RPMI7951 (cell line): ENCODE results near the gene DYNLT3. TPM values are rescaled to one million over a fixed set of nuclear protein-coding genes. Genes with fewer than 3 reads are reported as not detected.

Experiments used
- DNase-seq: peaks from one replicate; pipeline ENCODE4 v3.0.0-alpha.2; 2012; ENCODE audit warnings: low read depth
- total RNA-seq: library from RNA; depleted of rRNA; stranded (reverse); fragments of >200 nt; shearing (Covaris generic); gene quantifications from 2 replicates; pipeline ENCODE4 v1.2.3, GENCODE V29; 2014; rRNA removed

Gene DYNLT3, protein sequence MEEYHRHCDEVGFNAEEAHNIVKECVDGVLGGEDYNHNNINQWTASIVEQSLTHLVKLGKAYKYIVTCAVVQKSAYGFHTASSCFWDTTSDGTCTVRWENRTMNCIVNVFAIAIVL
- 130 and 157 TPM in 2 replicates for total RNA-seq

DNA sequence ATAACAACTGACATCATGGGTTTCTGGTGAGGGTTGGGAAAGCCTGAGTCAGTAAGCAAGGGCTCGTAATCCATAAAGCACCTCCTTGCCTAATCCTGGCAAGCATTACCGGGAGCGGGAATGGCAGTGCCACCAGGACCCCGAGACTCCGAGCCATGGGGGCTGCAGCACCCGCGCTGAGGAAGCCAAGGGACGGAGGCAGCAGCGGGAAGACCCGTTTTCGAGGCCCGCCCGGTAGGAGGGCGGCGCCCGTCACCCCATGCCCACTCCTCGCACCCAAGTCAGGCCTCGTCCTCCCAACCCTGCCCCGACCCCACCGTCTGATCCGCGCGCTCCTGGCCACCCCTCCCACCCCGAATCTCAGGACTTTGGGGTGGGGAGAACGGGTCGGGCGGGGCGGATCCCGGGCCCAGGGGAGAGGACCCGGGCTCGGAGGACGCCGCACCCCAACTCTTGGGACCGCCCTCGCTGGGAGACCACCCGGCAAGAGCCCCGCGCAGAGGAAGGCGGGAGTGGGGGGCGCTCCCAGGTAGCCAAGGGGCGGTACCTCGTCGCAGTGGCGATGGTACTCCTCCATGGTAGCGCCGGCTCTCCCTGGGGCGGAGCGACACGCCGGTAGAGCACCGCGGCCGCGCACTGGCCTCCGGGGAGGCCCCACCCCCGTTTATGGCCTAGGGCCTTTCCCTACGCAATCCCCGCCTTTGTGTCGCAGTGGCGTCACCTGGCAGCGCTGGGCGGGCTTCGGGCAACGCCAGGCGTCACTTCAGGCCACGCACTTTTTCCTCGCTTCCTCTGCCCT lies at the start of gene DYNLT3:
Gene DYNLT3, minus strand, starts transcription at position 638 of the 799 bp plus-strand sequence. Its CDS starts 61 bp downstream, at position 577.
- peak; percentile 87 for DNase-seq

DNA sequence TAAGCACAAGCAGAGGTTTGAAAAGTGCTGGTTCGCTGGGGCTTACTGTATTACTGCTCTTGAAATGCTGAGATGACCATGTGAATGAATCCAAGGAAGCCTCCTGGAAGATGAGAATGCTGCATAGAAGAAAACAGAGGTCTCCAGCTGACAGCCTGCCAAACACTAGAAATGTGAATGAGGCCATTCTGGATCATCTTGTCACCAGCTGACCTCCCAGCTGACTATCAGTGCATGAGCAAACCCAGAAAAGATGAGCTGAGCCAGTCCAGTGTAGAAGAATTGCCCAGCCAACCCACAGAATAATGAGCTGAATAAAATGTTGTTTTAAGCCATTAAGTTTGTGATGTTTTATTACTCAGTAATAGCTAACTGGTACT lies 49.1 kb upstream of the DYNLT3 start:
- no peak for DNase-seq

DNA sequence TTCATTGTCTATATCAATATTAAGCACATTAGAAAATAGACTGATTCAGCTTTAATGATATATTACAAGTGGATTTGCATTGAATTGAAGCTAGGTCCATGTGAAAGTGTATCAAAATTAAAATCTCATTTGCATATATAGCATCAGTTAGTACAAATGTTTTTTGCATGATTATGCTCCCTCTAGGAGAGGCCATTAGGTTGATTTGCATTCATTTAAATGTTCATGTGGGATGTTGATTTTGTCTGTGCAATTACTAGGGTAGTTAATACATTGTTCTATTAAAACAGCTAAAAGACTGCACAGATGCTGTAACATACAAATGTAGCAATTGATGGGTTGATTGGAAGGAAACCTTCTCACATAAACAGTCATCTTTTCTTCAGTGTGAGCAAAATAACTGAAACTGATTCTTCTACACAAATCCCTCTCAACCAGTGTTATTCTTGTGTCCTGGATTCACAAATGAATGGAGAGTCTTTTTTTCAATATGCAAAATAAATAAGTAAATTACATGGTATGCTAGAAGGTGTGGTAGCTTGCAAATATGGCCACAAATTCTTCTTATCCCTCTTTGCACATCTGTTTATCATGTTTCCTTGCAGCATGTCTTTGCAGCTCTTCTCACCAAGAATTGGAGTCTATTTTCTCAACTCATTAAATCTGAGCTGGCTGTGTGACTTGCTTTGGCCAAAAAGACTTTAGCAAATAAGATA lies 48.6 kb upstream of the DYNLT3 start:
- no peak for DNase-seq

GRCh38 chrX:37894725-37895124 lies 47.4 kb upstream of the DYNLT3 start:
- DNase-seq: no peak

DNA sequence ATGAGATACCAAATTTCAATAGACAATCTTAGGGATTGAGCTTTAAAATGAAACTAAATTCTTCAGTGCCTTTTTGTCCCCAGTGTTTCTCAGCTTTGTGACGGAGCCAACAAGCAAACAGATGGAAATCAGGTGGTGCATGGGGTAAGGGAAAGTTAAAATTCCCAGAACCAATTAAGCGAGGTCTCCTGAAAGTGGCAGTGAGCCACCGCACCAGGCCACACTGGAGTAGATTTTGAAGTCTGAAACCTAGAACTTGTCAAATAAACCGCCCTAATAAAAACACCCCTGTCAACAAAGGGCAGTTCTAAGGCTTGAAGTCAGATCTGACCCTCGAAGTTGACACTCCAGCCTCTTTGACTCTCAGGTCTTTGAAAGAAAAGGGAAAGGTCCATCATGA lies 40.6 kb upstream of the DYNLT3 start:
- DNase-seq: no peak

DNA sequence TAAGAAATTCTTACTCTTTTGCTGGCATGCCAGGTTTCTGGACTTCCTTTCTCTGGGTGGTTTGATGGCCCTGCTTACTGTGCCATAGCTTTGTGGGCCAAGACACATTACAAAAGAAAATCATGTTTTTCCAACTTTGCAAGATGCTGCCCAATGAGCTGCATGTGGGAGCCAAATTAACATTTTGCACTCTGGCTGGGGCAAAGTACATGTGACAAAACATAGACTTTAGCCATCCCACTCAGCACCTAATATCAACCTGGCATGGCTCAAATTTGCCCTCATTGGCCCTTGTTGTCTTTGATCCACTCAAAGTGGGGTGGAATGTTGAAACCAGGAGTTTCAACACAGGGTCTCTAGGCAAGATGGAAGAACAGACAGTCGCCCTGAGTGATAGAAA lies 40.0 kb upstream of the DYNLT3 start:
- no peak for DNase-seq

DNA sequence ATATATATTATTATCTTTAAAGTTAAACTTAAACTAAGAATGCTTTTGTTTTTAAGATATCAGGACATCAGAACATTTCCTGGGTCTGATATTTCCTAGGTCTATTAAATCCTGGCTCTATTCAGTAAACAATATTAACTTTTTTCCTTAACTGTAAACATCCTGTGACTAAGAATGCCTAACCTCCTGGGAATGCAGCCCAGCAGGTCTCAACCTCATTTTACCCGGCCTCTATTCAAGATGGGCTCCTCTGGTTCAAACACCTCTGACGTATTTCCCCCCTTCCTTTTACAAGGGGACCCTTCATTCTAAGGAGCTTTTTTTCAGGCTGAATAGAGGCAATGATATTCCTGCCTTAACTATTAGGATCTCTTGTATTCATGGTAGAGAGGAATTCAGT lies 35.8 kb upstream of the DYNLT3 start:
- DNase-seq: no peak

- DNase-seq: no peak
These were observed 32.3 kb upstream of the DYNLT3 start for GRCh38 chrX:37879692-37880091.

- DNase-seq: no peak
These were observed 29.3 kb upstream of the DYNLT3 start for GRCh38 chrX:37876716-37877115.

- no peak for DNase-seq
These were observed 28.3 kb upstream of the DYNLT3 start for GRCh38 chrX:37875675-37876074.

DNA sequence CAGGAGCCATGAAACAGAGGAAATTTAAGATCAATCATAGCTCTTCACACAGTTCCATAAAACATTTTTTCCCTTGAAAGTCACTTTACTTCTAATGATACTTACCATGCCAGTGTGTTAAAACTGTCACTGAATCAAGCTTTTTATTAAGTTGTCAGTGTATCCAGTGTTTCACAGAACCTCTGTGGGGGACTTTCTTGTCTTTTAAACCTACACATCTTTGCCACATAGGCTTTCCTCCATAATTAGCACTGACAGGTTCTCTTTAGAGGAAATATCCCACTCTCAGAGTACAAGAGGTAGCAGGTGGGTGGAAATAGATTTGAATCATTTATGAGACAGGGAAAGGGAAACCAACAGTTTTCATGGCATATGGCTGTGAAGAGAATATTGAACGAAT lies 25.8 kb upstream of the DYNLT3 start:
- no peak for DNase-seq

GRCh38 chrX:37872303-37872655 lies 24.9 kb upstream of the DYNLT3 start:
- DNase-seq: no peak

- DNase-seq: peak; percentile 91
These were observed 24.4 kb upstream of the DYNLT3 start for GRCh38 chrX:37871626-37872302.

DNA sequence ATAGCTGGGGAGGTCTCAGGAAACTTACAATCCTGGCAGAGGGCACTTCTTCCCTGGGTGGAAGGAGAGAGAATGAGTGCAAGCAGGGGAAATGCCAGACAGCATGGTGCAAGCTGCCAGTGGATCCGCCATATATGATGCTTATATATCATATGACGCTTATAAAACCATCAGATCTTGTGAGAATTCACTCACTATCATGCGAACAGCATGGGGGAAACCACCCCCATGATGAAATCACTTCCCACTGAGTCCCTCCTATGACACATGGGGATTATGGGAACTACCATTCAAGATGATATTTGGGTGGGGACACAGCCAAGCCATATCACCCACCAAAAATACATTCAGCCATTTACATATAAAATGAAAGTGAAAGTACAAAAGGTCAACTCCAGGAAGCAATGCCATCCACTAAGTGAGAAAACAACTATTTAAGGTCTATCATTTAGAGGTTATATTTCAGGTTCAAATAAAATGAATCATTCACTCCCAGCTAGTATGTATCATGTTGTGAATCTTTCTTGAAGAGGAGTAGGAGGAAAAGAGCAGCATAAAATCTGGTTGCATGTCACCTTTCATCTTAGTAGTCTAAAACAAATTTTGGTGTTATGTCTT lies 20.3 kb upstream of the DYNLT3 start:
- peak; percentile 17 for DNase-seq

DNA sequence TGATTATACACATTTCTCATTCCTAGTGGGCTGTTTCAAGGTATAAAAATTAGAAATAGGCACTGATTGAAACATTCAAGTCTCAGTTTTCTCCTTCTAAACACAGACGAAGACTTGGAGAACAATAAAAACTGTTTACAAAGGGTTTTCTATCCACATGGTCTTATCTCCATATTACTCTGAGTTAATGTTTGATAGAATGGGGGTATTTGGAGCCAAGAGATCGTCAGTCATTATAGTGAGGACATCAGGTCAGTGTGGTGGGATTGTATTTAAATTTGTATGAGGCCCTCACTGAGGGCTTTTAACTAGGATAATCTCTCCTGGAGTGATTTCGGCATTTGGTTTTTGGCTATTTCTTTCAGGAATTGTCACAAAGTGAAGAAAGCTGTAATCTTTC lies 16.4 kb upstream of the DYNLT3 start:
- DNase-seq: no peak

DNA sequence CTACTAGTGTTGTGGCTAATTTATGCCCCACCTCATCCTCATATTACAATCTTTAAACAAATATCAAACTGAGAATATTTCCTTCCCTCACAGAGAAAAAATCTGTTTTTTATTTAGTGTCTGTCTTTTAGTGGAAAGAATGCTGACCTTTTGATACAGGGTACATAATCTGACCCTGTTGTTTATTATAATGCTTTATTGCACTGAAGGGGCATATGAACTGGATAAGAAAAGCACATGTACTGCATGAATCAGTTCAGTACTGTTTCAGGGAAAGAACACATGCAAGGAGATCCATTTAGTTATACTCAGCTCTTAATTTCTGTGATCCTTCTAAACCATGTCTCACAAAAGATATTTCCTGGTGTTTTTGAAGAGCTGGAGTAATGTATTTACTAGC lies 15.5 kb upstream of the DYNLT3 start:
- no peak for DNase-seq

GRCh38 chrX:37860721-37861120 lies 13.3 kb upstream of the DYNLT3 start:
- peak; percentile 55 for DNase-seq

DNA sequence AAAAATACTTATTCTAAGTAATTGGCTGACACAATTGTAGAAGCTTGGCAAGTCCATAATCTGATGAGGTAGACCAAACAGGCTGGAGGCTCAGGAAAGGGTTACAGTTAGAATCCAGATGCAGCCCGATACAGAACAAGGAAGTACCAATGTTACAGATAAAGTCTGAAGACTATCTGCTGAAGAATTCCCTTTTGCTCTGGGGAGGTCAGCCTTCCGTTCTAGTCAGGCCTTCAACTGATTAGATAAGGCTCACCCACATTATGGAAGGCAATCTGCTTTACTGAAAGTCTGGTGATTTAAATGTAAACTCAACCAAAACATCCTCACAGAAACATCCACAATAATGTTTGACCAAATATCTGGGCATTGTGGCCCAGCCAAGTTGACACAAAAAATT lies 7.4 kb upstream of the DYNLT3 start:
- DNase-seq: no peak

DNA sequence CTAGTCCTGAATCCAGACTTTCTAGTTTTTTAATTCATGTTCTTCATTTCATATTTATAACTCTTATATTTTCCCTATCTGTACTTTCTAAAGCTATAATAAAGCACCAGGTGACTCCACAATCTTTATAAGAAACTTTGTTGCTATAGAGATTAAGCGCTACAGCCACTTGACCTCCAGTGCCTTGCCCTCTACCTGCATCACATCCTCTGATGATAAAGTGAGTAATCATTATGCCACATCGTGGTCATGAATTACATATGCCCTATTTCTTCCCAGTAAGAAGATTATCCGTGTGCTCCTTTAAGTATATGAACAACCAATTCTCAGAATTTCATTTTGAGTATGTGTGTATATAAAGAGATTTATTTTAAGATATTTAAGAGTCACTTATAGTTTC lies 6.8 kb upstream of the DYNLT3 start:
- no peak for DNase-seq

DNA sequence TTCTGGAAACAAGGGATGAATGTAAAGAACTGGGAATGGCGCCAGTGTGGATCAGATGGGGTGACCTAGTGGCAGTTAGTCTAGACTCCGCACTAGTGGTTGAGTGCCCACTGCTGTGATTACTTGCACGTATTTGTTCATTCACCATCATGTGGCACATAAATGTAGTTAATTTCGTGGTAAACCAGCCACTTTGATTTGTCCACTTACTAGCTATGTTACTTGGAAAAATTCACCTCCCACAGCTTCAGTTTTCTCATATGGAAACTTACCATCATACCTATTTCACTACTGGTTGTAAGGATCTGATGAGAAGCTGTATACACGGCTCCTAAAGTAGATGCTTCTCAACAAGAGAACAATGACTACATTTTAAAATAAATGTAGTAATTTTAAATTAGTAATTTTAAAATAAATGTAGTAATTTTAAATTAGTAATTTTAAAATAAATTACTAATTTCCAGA lies 394 bp upstream of the DYNLT3 start:
- no peak for DNase-seq

DNA sequence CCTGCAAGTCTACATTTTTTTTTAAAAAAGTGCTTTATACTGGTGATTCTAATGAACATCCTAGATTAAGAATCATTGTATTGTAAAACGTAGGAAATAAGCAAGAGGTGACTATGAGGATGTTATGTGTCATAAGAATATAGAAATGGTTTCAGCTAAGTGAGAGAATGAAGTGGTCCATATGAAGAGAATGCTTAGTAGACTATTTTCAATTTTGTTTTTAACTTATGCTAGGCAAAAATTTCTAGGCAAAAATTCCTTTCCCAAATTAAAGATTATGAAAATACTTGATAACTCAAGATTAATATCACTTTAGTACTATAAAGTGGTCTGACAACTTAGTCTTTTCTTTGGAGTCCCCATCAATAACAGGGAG lies 825 bp downstream of the DYNLT3 start:
- DNase-seq: no peak

DNA sequence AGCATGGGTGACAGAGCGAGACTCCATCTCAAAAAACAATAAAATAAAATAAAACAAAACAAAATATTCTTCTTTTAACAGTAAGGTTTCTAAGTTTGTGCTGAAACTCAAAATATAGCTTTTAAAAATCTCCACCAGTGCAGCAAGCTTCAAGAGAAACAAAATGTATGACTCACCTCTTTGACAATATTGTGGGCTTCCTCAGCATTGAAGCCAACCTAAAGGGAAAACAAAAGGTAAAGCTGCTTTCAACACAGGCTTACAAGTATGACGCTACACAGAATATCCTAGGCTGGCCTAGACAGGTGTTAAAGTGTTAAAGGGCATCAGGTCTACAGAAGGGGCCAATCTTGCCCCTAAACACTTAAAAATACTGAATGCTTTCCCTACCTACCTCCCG lies 1.2 kb downstream of the DYNLT3 start:
- peak; percentile 19 for DNase-seq
